Adipocyte (in vitro differentiated cells): ENCODE measurements around the gene ESPNL.
A peak's percentile ranks its signal among the peaks of the same experiment; 100 is the strongest.

ENCODE experiments used
- DNase-seq: peaks from one replicate; pipeline ENCODE4 v3.0.0-alpha.2; 2015; ENCODE audit warnings: low read depth
- H3K27me3 ChIP-seq: replicated peaks from 2 replicates; pipeline ENCODE4 v1.7.0; 2013; ENCODE audit warnings: mild to moderate bottlenecking, low read length, moderate library complexity; ENCODE audit not compliant: control insufficient read depth, insufficient read depth
- H3K36me3 ChIP-seq: 2 replicates; pipeline ENCODE4 v1.7.0; 2013; ENCODE audit warnings: low read length, mild to moderate bottlenecking, moderate library complexity; ENCODE audit not compliant: control insufficient read depth, insufficient read depth, severe bottlenecking
- H3K4me1 ChIP-seq: 2 replicates; pipeline ENCODE4 v1.7.0; 2013; ENCODE audit warnings: mild to moderate bottlenecking, low read length, moderate library complexity; ENCODE audit not compliant: control insufficient read depth, insufficient read depth
- H3K4me3 ChIP-seq: 2 replicates; pipeline ENCODE4 v1.7.0; 2013; ENCODE audit warnings: mild to moderate bottlenecking, low read length, moderate library complexity
- H3K9ac ChIP-seq: 2 replicates; pipeline ENCODE4 v1.7.0; 2013; ENCODE audit warnings: mild to moderate bottlenecking, low read length, moderate library complexity
- H3K9me3 ChIP-seq: 2 replicates; pipeline ENCODE4 v1.7.0; 2013; ENCODE audit warnings: mild to moderate bottlenecking, low read length, moderate library complexity; ENCODE audit not compliant: control insufficient read depth

ESPNL gene

GRCh38 chr2:238121511-238122286, 21.6 kb downstream of the ESPNL start:
- no peak overlapping the region for H3K4me3 ChIP-seq
- H3K4me1 ChIP-seq, result peaks cover 4% of the 10 kb centered on the region
- no peaks in the 10 kb centered on the region for H3K36me3 ChIP-seq
- peaks cover 51% of the 10 kb centered on the region for H3K27me3 ChIP-seq
- DNase-seq, result no peak
- no peaks in the 10 kb centered on the region for H3K9me3 ChIP-seq
- H3K9ac ChIP-seq, result no peak overlapping the region

GRCh38 chr2:238122287-238123217, 22.4 kb downstream of the ESPNL start:
- peaks cover 49% of the 10 kb centered on the region for H3K27me3 ChIP-seq
- no peaks in the 10 kb centered on the region for H3K9me3 ChIP-seq
- no peak for DNase-seq
- H3K9ac ChIP-seq, result no peak overlapping the region
- H3K4me3 ChIP-seq, result no peak overlapping the region
- no peaks in the 10 kb centered on the region for H3K36me3 ChIP-seq
- H3K4me1 ChIP-seq, result peaks cover 8% of the 10 kb centered on the region

- DNase-seq, result no peak
- H3K4me3 ChIP-seq, result no peak overlapping the region
- H3K36me3 ChIP-seq, result no peaks in the 10 kb centered on the region
- H3K9ac ChIP-seq, result no peak overlapping the region
- peaks cover 40% of the 10 kb centered on the region for H3K27me3 ChIP-seq
- H3K9me3 ChIP-seq, result no peaks in the 10 kb centered on the region
- H3K4me1 ChIP-seq, result peaks cover 8% of the 10 kb centered on the region
These were observed 23.3 kb downstream of the ESPNL start for GRCh38 chr2:238123218-238123971.

GRCh38 chr2:238123991-238124470, 23.9 kb downstream of the ESPNL start:
- no peak for DNase-seq
- Histone ChIP-seq H3K4me3 (no peak overlapping the region), H3K4me1 (peaks cover 8% of the 10 kb centered on the region), H3K9ac (no peak overlapping the region), H3K9me3 (no peaks in the 10 kb centered on the region), H3K36me3 (no peaks in the 10 kb centered on the region), H3K27me3 (peaks cover 34% of the 10 kb centered on the region)

- Histone ChIP-seq H3K4me3 (no peak overlapping the region), H3K4me1 (peaks cover 8% of the 10 kb centered on the region), H3K9ac (no peak overlapping the region), H3K9me3 (no peaks in the 10 kb centered on the region), H3K36me3 (no peaks in the 10 kb centered on the region), H3K27me3 (peaks cover 30% of the 10 kb centered on the region)
- DNase-seq, result no peak
These were observed 24.5 kb downstream of the ESPNL start for GRCh38 chr2:238124488-238125126.

- H3K4me1 ChIP-seq, result peaks cover 8% of the 10 kb centered on the region
- no peaks in the 10 kb centered on the region for H3K36me3 ChIP-seq
- no peak overlapping the region for H3K9ac ChIP-seq
- no peak overlapping the region for H3K4me3 ChIP-seq
- no peak for DNase-seq
- peaks cover 23% of the 10 kb centered on the region for H3K27me3 ChIP-seq
- no peaks in the 10 kb centered on the region for H3K9me3 ChIP-seq
These were observed 25.2 kb downstream of the ESPNL start for GRCh38 chr2:238125127-238125885.

GRCh38 chr2:238126338-238126737, 26.2 kb downstream of the ESPNL start:
- Histone ChIP-seq H3K4me1 (peaks cover 3% of the 10 kb centered on the region), H3K4me3 (no peak overlapping the region), H3K9me3 (no peaks in the 10 kb centered on the region), H3K9ac (peak overlapping the region; percentile 82), H3K27me3 (peaks cover 16% of the 10 kb centered on the region), H3K36me3 (no peaks in the 10 kb centered on the region)
- no peak for DNase-seq

GRCh38 chr2:238126775-238127164, 26.6 kb downstream of the ESPNL start:
- Histone ChIP-seq H3K9ac (peak overlapping the region; percentile 82), H3K36me3 (no peaks in the 10 kb centered on the region), H3K4me1 (peaks cover 3% of the 10 kb centered on the region), H3K9me3 (no peaks in the 10 kb centered on the region), H3K27me3 (peaks cover 16% of the 10 kb centered on the region), H3K4me3 (peak overlapping the region; percentile 70)
- DNase-seq, result no peak

GRCh38 chr2:238127165-238128060, 27.3 kb downstream of the ESPNL start:
- H3K36me3 ChIP-seq, result no peaks in the 10 kb centered on the region
- no peak for DNase-seq
- H3K9me3 ChIP-seq, result no peaks in the 10 kb centered on the region
- H3K4me1 ChIP-seq, result peaks cover 3% of the 10 kb centered on the region
- peak overlapping the region; percentile 82 for H3K9ac ChIP-seq
- peaks cover 12% of the 10 kb centered on the region for H3K27me3 ChIP-seq
- peak overlapping the region; percentile 70 for H3K4me3 ChIP-seq
